ENCODE data around the gene PNMA8B.

Gene PNMA8B

GRCh38 chr19:46453661-46454060, 42.0 kb downstream of the PNMA8B start:
- no peak for DNase-seq

GRCh38 chr19:46452186-46452585, 43.5 kb downstream of the PNMA8B start:
- no peak for DNase-seq

GRCh38 chr19:46451352-46451751, 44.3 kb downstream of the PNMA8B start:
- no peak for DNase-seq

GRCh38 chr19:46450737-46451136, 44.9 kb downstream of the PNMA8B start:
- DNase-seq, result no peak

GRCh38 chr19:46449228-46449627, 46.4 kb downstream of the PNMA8B start:
- DNase-seq, result no peak

- DNase-seq, result no peak
Observed at GRCh38 chr19:46448601-46449000, 47.1 kb downstream of the PNMA8B start.

- DNase-seq, result no peak
Observed at GRCh38 chr19:46447824-46448223, 47.8 kb downstream of the PNMA8B start.

- no peak for DNase-seq
Observed at GRCh38 chr19:46447006-46447405, 48.7 kb downstream of the PNMA8B start.

GRCh38 chr19:46446021-46446420, 49.6 kb downstream of the PNMA8B start:
- DNase-seq, result no peak

GRCh38 chr19:46442808-46443450, 52.7 kb downstream of the PNMA8B start:
- DNase-seq, result peak; percentile 73

GRCh38 chr19:46441866-46442265, 53.8 kb downstream of the PNMA8B start:
- no peak for DNase-seq
